Inferior parietal cortex (tissue), 1 donor: Measurements from ENCODE around the gene NOS3.
"Not testable (repeated sequence)": the region's sequence is repeated elsewhere in the genome, so short reads cannot be mapped to it uniquely, and the experiment has no call there.

Experiments
- DNase-seq: peaks from one replicate; pipeline ENCODE4 v3.0.0-alpha.2; 2016; ENCODE audit errors: extremely low spot score

NOS3 gene

GRCh38 chr7:151017370-151017952 is 26.6 kb downstream of the NOS3 start:
- no peak for DNase-seq

- no peak for DNase-seq
Observed at GRCh38 chr7:151017953-151018420, 27.2 kb downstream of the NOS3 start.

- no peak for DNase-seq
Observed at GRCh38 chr7:151018421-151019129, 27.8 kb downstream of the NOS3 start.

- DNase-seq = no peak
Observed at GRCh38 chr7:151019130-151019447, 28.3 kb downstream of the NOS3 start.

- no peak for DNase-seq
Observed at GRCh38 chr7:151020231-151020630, 29.4 kb downstream of the NOS3 start.

GRCh38 chr7:151023232-151023631 is 32.4 kb downstream of the NOS3 start:
- DNase-seq = no peak

- no peak for DNase-seq
Observed at GRCh38 chr7:151024435-151025056, 33.7 kb downstream of the NOS3 start, which contains the start of gene ATG9B. Gene ATG9B (minus strand): TSS chr7:151024494. CDS start chr7:151024423, 71 bp downstream.

- DNase-seq = no peak
Observed at GRCh38 chr7:151025924-151026671, 35.3 kb downstream of the NOS3 start.

- not testable (repeated sequence) for DNase-seq
Observed at GRCh38 chr7:151026771-151027727, 36.2 kb downstream of the NOS3 start.

- DNase-seq = not testable (repeated sequence)
Observed at GRCh38 chr7:151027728-151028130, 36.9 kb downstream of the NOS3 start.

GRCh38 chr7:151028131-151028947 is 37.5 kb downstream of the NOS3 start, which contains the start of gene ABCB8:
Gene ABCB8 (plus strand): TSS chr7:151028450. CDS start chr7:151028516, 66 bp downstream.
- peak; percentile 99 for DNase-seq

- DNase-seq = no peak
Observed at GRCh38 chr7:151028948-151029501, 38.2 kb downstream of the NOS3 start.

- DNase-seq = no peak
Observed at GRCh38 chr7:151031011-151031410, 40.2 kb downstream of the NOS3 start.

- DNase-seq = no peak
Observed at GRCh38 chr7:151032936-151033863, 42.4 kb downstream of the NOS3 start.

GRCh38 chr7:151033864-151034249 is 43.0 kb downstream of the NOS3 start:
- DNase-seq = no peak

- DNase-seq = no peak
Observed at GRCh38 chr7:151034312-151035025, 43.7 kb downstream of the NOS3 start.

- DNase-seq = no peak
Observed at GRCh38 chr7:151035026-151035717, 44.4 kb downstream of the NOS3 start.
